Astrocyte (in vitro differentiated cells and primary cell): ENCODE data around the gene KPNA3. TPM values are rescaled to one million over a fixed set of nuclear protein-coding genes. Genes with fewer than 3 reads are reported as not detected.
"Not testable (repeated sequence)": the region's sequence is repeated elsewhere in the genome, so short reads cannot be mapped to it uniquely, and the experiment has no call there.

ENCODE experiments used
- DNase-seq: peaks from one replicate; pipeline ENCODE4 v3.0.0-alpha.2; 2010; ENCODE audit warnings: low read depth
- FAIRE-seq: peaks from 2 replicates; lab custom pipeline; 2011; peaks lifted over from hg19 to GRCh38; lab: Jason Lieb, UNC
- H2AFZ ChIP-seq: 2 replicates; pipeline ENCODE4 v1.6.0; 2012; ENCODE audit warnings: low read depth, low read length, inconsistent platforms
- H3K27ac ChIP-seq: 2 replicates; pipeline ENCODE4 v1.5.1; 2011; ENCODE audit warnings: low read depth, low read length, inconsistent platforms
- H3K27me3 ChIP-seq: 2 replicates; pipeline ENCODE4 v1.6.0; 2011; ENCODE audit warnings: low read length, inconsistent platforms; ENCODE audit not compliant: insufficient read depth
- H3K36me3 ChIP-seq: 2 replicates; pipeline ENCODE4 v1.5.1; 2011; ENCODE audit warnings: low read length, inconsistent platforms; ENCODE audit not compliant: insufficient read depth
- H3K4me1 ChIP-seq: 2 replicates; pipeline ENCODE4 v1.5.1; 2011; ENCODE audit warnings: low read length, inconsistent platforms; ENCODE audit not compliant: insufficient read depth
- H3K4me2 ChIP-seq: 2 replicates; pipeline ENCODE4 v1.6.0; 2012; ENCODE audit warnings: low read length, inconsistent platforms
- H3K4me3 ChIP-seq: 2 replicates; pipeline ENCODE4 v1.5.1; 2011; ENCODE audit warnings: low read depth, mild to moderate bottlenecking, low read length, inconsistent platforms; ENCODE audit not compliant: insufficient read depth
- H3K79me2 ChIP-seq: 2 replicates; pipeline ENCODE4 v1.6.0; 2012; ENCODE audit warnings: mild to moderate bottlenecking, low read length, inconsistent platforms; ENCODE audit not compliant: insufficient read depth
- H3K9ac ChIP-seq: 2 replicates; pipeline ENCODE4 v1.6.0; 2012; ENCODE audit warnings: mild to moderate bottlenecking, low read length, inconsistent platforms
- H3K9me3 ChIP-seq: 2 replicates; pipeline ENCODE4 v1.5.1; 2012; ENCODE audit warnings: low read depth, mild to moderate bottlenecking, low read length, inconsistent platforms; ENCODE audit not compliant: insufficient read depth
- H4K20me1 ChIP-seq: 2 replicates; pipeline ENCODE4 v1.6.0; 2012; ENCODE audit warnings: low read length, inconsistent platforms; ENCODE audit not compliant: insufficient read depth
- H3K27ac Mint-ChIP-seq: one replicate; pipeline ENCODE4 v1.8.0; 2021; ENCODE audit warnings: mild to moderate bottlenecking, mixed read lengths; ENCODE audit not compliant: unreplicated experiment
- H3K27me3 Mint-ChIP-seq: one replicate; pipeline ENCODE4 v1.8.0; 2021; ENCODE audit warnings: low read depth, mixed read lengths; ENCODE audit not compliant: unreplicated experiment
- H3K36me3 Mint-ChIP-seq: one replicate; pipeline ENCODE4 v1.8.0; 2021; ENCODE audit warnings: low read depth, mixed read lengths; ENCODE audit not compliant: unreplicated experiment
- H3K4me1 Mint-ChIP-seq: one replicate; pipeline ENCODE4 v1.8.0; 2021; ENCODE audit warnings: low read depth, mixed read lengths; ENCODE audit not compliant: unreplicated experiment
- H3K4me3 Mint-ChIP-seq: one replicate; pipeline ENCODE4 v1.8.0; 2021; ENCODE audit warnings: mild to moderate bottlenecking, moderate library complexity, mixed read lengths; ENCODE audit not compliant: unreplicated experiment
- H3K9me3 Mint-ChIP-seq: one replicate; pipeline ENCODE4 v1.8.0; 2021; ENCODE audit warnings: mild to moderate bottlenecking, mixed read lengths; ENCODE audit not compliant: unreplicated experiment
- EZH2 ChIP-seq: IDR thresholded peaks from 2 replicates; pipeline ENCODE4 v1.6.1; 2012; ENCODE audit warnings: mild to moderate bottlenecking, low read length, inconsistent platforms; ENCODE audit not compliant: insufficient read depth
- total RNA-seq: library from RNA; stranded (reverse); gene quantifications from 2 replicates; pipeline ENCODE4 v1.2.1, GENCODE V29; 2021
- TF ChIP-seq, protein P1 (sequence below): IDR thresholded peaks from 2 replicates; pipeline ENCODE4 v1.5.1; 2011; ENCODE audit warnings: low read depth, mild to moderate bottlenecking, inconsistent platforms, low read length, moderate library complexity; ENCODE audit not compliant: insufficient read depth

Gene KPNA3
- total RNA-seq, 1 donor from 2014 or later: 62.0 TPM

DNA sequence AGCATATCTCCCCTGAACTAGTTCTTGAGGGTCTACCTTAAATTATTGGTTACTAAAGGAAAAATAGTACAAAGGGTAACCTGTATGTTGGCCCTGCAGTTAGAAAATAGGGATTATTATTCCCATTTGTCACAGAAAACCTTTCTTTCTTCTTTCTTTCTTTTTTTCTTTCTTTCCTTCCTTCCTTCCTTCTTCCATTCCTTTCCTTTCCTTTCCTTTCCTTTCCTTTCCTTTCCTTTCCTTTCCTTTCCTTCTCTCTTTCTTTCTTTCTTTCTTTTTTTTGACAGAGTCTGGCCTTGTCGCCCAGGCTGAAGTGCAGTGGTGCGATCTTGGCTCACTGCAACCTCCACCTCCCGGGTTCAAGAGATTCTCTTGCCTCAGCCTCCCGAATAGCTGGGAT lies 23.6 kb upstream of the KPNA3 start:
- not testable (repeated sequence) for DNase-seq

GRCh38 chr13:49814551-49815270 lies 22.2 kb upstream of the KPNA3 start:
- TF ChIP-seq, protein P1, sequence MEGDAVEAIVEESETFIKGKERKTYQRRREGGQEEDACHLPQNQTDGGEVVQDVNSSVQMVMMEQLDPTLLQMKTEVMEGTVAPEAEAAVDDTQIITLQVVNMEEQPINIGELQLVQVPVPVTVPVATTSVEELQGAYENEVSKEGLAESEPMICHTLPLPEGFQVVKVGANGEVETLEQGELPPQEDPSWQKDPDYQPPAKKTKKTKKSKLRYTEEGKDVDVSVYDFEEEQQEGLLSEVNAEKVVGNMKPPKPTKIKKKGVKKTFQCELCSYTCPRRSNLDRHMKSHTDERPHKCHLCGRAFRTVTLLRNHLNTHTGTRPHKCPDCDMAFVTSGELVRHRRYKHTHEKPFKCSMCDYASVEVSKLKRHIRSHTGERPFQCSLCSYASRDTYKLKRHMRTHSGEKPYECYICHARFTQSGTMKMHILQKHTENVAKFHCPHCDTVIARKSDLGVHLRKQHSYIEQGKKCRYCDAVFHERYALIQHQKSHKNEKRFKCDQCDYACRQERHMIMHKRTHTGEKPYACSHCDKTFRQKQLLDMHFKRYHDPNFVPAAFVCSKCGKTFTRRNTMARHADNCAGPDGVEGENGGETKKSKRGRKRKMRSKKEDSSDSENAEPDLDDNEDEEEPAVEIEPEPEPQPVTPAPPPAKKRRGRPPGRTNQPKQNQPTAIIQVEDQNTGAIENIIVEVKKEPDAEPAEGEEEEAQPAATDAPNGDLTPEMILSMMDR: no peak
- no peak for TF ChIP-seq EZH2
- Histone ChIP-seq H3K36me3 (no peaks in the 10 kb centered on the region), H3K4me3 (no peak overlapping the region), H3K79me2 (no peaks in the 10 kb centered on the region), H4K20me1 (no peaks in the 10 kb centered on the region), H3K9me3 (no peaks in the 10 kb centered on the region), H2AFZ (no peak overlapping the region), H3K4me2 (no peak overlapping the region), H3K4me1 (no peaks in the 10 kb centered on the region), H3K27me3 (peaks cover 2% of the 10 kb centered on the region), H3K9ac (no peak overlapping the region), H3K27ac (no peak overlapping the region)
- peaks cover 2% of the 10 kb centered on the region for H3K9me3 Mint-ChIP-seq
- DNase-seq (no peak), FAIRE-seq (no peak)
- H3K4me3 Mint-ChIP-seq: no peak overlapping the region
- no peaks in the 10 kb centered on the region for H3K27me3 Mint-ChIP-seq
- H3K4me1 Mint-ChIP-seq: peaks cover 8% of the 10 kb centered on the region
- H3K27ac Mint-ChIP-seq: no peak overlapping the region
- no peaks in the 10 kb centered on the region for H3K36me3 Mint-ChIP-seq

More for the DNA sequence above, 23.6 kb upstream of the KPNA3 start:
- H3K9me3 Mint-ChIP-seq, H3K27ac ChIP-seq, H3K9me3 ChIP-seq, H3K79me2 ChIP-seq, H3K4me2 ChIP-seq, H3K36me3 ChIP-seq, H3K4me3 Mint-ChIP-seq, H2AFZ ChIP-seq, H3K27me3 ChIP-seq, H3K27me3 Mint-ChIP-seq, H4K20me1 ChIP-seq, H3K4me1 ChIP-seq, H3K4me3 ChIP-seq, H3K9ac ChIP-seq, FAIRE-seq, H3K36me3 Mint-ChIP-seq, H3K4me1 Mint-ChIP-seq, H3K27ac Mint-ChIP-seq: not testable (repeated sequence)

DNA sequence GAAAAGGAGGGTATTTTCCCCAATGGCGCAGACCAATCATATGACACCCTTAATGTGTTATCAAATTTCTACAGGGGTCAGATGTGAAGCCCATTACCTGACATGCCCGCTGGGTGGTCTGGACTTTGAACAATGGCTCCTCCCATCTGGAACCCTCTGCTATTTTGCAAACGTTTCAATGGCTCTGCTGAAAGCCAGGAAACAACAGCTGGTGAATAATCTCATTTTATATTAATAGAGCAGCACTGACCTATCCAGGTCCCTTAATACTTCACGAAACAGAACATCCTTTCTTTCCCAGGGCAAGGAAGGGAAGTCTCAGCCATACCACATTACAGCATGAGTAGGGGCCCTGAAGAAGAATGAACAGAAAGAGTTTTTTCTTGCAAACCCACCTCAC lies 20.3 kb upstream of the KPNA3 start:
- Histone ChIP-seq H3K9ac (no peak overlapping the region), H3K36me3 (no peaks in the 10 kb centered on the region), H3K79me2 (no peaks in the 10 kb centered on the region), H3K4me3 (no peak overlapping the region), H3K27ac (no peak overlapping the region), H3K4me2 (no peak overlapping the region), H3K27me3 (peaks cover 7% of the 10 kb centered on the region), H2AFZ (no peak overlapping the region), H3K9me3 (no peaks in the 10 kb centered on the region), H3K4me1 (no peaks in the 10 kb centered on the region), H4K20me1 (no peaks in the 10 kb centered on the region)
- Mint-ChIP-seq H3K27me3 (peaks cover 5% of the 10 kb centered on the region), H3K4me3 (no peak overlapping the region), H3K9me3 (peaks cover 3% of the 10 kb centered on the region), H3K4me1 (peaks cover 8% of the 10 kb centered on the region), H3K27ac (no peak overlapping the region), H3K36me3 (no peaks in the 10 kb centered on the region)
- no peak for DNase-seq
- no peak for TF ChIP-seq EZH2
- TF ChIP-seq, protein P1: no peak
- no peak for FAIRE-seq
